Measurements from ENCODE around the gene SERINC1. TPM values are rescaled to one million over a fixed set of nuclear protein-coding genes. Genes with fewer than 3 reads are reported as not detected.
"Not testable (repeated sequence)": the region's sequence is repeated elsewhere in the genome, so short reads cannot be mapped to it uniquely, and the experiment has no call there.

Gene SERINC1
- total RNA-seq: 100 to 1,000 TPM in 4 of 6 donors, 10 to 100 TPM in 2; 30.4 to 222 (median 188) TPM

DNA sequence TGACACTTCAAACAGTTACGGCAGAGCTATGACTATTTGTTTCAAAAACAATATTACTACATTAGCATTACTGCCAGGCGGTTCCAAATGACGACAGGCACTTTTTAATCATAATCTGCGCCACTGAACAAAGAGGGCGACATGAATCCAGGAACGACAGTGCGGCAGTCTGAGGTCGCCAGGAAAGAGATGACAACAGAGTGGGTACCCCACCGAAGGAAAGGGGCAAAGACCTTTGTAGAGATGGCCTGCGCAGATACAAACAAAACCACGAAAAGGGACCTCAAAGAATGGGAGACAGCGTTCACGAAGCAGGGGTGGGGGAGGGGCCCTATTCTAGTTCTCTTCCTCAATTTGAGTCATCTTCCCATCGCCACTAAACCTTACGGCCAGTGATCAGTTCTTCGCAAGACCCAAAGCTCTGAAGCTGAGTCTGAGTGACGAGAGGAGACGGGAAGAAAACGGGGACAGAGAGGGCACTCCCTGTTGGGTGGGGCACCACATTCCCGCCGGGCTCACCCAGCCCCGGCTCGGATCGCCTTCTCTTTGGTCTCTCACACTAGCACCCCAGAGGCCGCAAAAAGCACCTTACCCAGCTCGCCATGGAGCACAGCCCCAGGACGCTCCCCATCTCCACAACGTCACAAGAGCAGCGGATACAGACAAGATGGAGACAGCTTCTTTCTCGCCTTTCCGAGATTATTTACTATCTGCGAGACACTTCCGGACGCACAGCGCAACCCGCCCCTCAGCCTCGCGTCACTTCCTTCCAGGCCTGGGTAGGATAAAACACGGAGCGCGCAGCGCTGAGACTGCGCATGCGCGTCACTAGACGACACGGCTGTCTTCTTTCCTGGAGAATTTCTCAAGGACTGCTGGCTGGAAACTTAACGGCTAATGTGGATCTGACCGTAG, at the start of gene SERINC1:
SERINC1 (minus strand) TSS at position 701 of the 915 bp plus-strand sequence; CDS start at position 631, 70 bp downstream.
- DNase-seq: peak; percentile 96 to 97
- peak; percentile 99 to 100 for ATAC-seq (ENCODE audit: low FRiP score in 2 of 2)

DNA sequence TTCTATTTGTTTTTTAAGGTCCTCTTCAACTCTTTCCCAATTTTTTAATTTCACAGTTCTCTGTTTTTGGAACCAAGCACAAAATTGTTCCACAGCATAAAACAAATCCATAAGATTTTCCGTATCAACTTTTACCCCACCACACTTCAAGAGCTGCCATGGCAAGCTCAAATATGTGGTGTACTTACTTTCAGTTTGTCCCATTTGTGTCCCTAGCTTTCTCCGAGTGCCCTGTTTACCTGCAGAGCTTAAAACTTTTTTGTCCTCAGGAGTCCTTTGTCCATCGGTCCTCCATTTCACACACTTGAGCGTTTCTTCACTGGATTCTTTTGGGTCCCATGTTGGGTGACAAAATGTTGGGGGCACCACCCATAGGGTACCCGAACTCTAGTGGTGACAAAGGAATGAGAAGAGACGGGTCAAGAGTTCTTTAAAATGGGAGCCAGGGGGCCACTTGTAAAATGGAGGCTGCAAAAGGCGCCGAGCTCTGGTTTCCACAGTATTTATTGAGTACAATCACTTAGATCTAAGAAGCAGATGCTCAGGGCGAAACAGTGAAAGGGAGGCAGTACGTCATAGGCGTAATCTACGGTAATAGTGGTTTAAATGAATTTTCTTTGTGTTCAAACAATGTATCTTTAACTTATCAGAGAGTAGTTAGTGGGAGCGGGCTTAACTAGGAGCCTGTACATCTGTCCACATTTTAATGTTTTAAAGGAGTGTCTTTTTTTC, 39.8 kb upstream of the SERINC1 start:
- TF ChIP-seq, protein P1, sequence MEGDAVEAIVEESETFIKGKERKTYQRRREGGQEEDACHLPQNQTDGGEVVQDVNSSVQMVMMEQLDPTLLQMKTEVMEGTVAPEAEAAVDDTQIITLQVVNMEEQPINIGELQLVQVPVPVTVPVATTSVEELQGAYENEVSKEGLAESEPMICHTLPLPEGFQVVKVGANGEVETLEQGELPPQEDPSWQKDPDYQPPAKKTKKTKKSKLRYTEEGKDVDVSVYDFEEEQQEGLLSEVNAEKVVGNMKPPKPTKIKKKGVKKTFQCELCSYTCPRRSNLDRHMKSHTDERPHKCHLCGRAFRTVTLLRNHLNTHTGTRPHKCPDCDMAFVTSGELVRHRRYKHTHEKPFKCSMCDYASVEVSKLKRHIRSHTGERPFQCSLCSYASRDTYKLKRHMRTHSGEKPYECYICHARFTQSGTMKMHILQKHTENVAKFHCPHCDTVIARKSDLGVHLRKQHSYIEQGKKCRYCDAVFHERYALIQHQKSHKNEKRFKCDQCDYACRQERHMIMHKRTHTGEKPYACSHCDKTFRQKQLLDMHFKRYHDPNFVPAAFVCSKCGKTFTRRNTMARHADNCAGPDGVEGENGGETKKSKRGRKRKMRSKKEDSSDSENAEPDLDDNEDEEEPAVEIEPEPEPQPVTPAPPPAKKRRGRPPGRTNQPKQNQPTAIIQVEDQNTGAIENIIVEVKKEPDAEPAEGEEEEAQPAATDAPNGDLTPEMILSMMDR (IDR thresholded peaks at IDR 0.05): no peak
- TF ChIP-seq POLR2A (IDR thresholded peaks at IDR 0.05) (no peak), EP300 (IDR thresholded peaks at IDR 0.05) (no peak), POLR2AphosphoS5 (IDR thresholded peaks at IDR 0.05) (no peak)
- DNase-seq: no peak
- Histone ChIP-seq H3K4me3 (no peak overlapping the region), H3K27ac (no peak overlapping the region), H3K9me3 (no peaks in the 10 kb centered on the region), H3K4me1 (no peaks in the 10 kb centered on the region), H3K27me3 (no peaks in the 10 kb centered on the region), H3K36me3 (no peaks in the 10 kb centered on the region)
- 91 to 93% methylated on average over 13 of the region's 13 CpGs for WGBS, 2 donors
- no peak for ATAC-seq (ENCODE audit: low FRiP score in 2 of 2)

More for the DNA sequence above, at the start of gene SERINC1:
- Histone ChIP-seq H3K4me3 (peak within 1 kb of the TSS; percentile 40 to 79 (median 61)), H3K9me3 (no peaks in the 10 kb centered on the region), H3K27ac (peak within 1 kb of the TSS; percentile 94 to 96 (median 96)), H3K4me1 (peaks cover 14 to 48% (median 29%) of the 10 kb centered on the region in 4 donors), H3K36me3 (no peaks in the 10 kb centered on the region), H3K27me3 (no peaks in the 10 kb centered on the region)
- 0 to 1% methylated on average over 38 to 49 of the region's 49 CpGs for WGBS, 2 donors
- TF ChIP-seq POLR2A (IDR thresholded peaks at IDR 0.05): peak in 3 of 4 donors; percentile 85 to 96 (median 95)
- TF ChIP-seq POLR2AphosphoS5 (IDR thresholded peaks at IDR 0.05): peak; percentile 93 to 95
- TF ChIP-seq, protein P1 (IDR thresholded peaks at IDR 0.05): peak in 1 of 6 experiments; percentile 16
- peak in 1 of 4 donors; percentile 41 for TF ChIP-seq EP300 (IDR thresholded peaks at IDR 0.05)

DNA sequence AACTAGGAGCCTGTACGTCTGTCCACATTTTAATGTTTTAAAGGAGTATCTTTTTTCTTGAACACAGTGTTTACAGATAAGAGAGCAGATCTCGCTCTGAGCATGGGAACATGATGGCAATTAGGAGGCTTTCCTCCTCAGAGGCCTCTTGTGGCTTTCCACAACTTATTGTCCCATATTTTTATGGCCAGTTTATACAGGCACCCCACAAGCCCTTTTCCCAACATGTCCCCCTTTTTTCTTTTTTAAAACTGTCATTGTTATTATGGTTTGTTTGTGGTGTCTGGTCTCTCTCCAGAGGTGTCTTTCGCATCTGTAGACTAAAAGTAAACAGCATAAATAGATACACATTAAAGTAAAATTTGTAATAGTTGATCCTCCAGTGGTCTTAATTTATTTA, 33.6 kb upstream of the SERINC1 start:
- not testable (repeated sequence) for DNase-seq; ATAC-seq (ENCODE audit: low FRiP score in 2 of 2); H3K4me1 ChIP-seq; H3K36me3 ChIP-seq; H3K27ac ChIP-seq; H3K27me3 ChIP-seq; H3K4me3 ChIP-seq
- peaks cover 5 to 42% (median 17%) of the 10 kb centered on the region in 4 donors for H3K9me3 ChIP-seq
- 82 to 87% methylated on average over 3 of the region's 3 CpGs for WGBS, 2 donors

DNA sequence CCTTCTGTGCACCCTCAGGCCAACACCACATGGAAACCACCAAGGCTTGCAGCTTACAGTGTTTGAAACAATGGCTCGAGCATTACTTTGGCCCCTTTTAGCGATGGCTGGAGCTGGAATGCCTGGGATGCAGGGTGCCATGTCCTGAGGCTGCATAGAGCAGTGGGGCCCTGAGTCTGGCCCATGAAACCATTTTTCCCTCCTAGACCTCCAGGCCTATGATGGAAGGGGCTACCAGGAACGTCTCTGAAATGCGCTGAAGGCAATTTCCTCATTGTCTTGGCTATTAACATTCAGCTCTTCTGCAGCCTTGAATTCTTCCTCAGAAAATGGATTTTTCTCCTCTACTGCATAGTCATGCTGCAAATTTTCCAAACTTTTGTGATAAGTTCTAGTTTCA, 29.9 kb upstream of the SERINC1 start:
- no peak for ATAC-seq (ENCODE audit: low FRiP score in 2 of 2)
- TF ChIP-seq EP300 (IDR thresholded peaks at IDR 0.05) (no peak), POLR2A (IDR thresholded peaks at IDR 0.05) (no peak), POLR2AphosphoS5 (IDR thresholded peaks at IDR 0.05) (no peak)
- WGBS, 2 donors: 93 to 97% methylated on average over 3 to 4 of the region's 4 CpGs
- no peaks in the 10 kb centered on the region for H3K27me3 ChIP-seq
- peaks cover 10 to 42% (median 20%) of the 10 kb centered on the region in 4 donors for H3K9me3 ChIP-seq
- H3K4me3 ChIP-seq: no peak overlapping the region
- no peaks in the 10 kb centered on the region for H3K36me3 ChIP-seq
- no peaks in the 10 kb centered on the region for H3K4me1 ChIP-seq
- DNase-seq: no peak
- H3K27ac ChIP-seq: no peak overlapping the region

DNA sequence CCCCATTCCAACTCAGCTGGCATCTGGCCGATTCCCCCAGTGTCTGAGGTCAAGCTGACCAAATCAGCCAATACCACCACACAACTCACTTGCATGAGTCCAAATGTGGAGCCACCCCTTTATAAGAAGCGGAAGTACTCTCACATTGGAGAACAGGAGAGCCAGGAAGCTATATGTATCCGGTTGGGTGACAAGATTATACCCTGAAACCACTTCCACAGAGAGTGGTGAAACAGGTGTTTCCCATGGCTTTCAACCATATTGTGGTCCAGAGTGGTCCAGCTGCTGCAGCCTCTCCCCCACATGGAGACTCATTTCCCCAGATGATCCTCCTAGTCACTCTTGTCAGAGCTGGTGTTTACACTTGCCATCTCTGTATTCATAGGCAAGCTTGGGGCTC, 24.0 kb upstream of the SERINC1 start:
- TF ChIP-seq, protein P1 (IDR thresholded peaks at IDR 0.05): no peak
- TF ChIP-seq POLR2A (IDR thresholded peaks at IDR 0.05) (no peak), EP300 (IDR thresholded peaks at IDR 0.05) (no peak), POLR2AphosphoS5 (IDR thresholded peaks at IDR 0.05) (no peak)
- ATAC-seq (ENCODE audit: low FRiP score in 2 of 2) (no peak), DNase-seq (no peak)
- H3K4me1 ChIP-seq: peaks cover 0 to 7% (median 0%) of the 10 kb centered on the region in 4 donors
- H3K36me3 ChIP-seq: no peaks in the 10 kb centered on the region
- no peak overlapping the region for H3K27ac ChIP-seq
- peaks cover 0 to 8% (median 3%) of the 10 kb centered on the region in 4 donors for H3K9me3 ChIP-seq
- H3K27me3 ChIP-seq: no peaks in the 10 kb centered on the region
- H3K4me3 ChIP-seq: no peak overlapping the region
- WGBS, 2 donors: 71% methylated on average over 3 of the region's 3 CpGs; no CpG with 5 or more reads in 1 of the 2 donors
